ENCODE results near the gene PDK2. TPM values are rescaled to one million over a fixed set of nuclear protein-coding genes. Genes with fewer than 3 reads are reported as not detected.

PDK2 gene
- total and polyA plus RNA-seq, 9 of the 15 experiments (the other 6 are each of a cell fraction or from before 2014, with no cell fraction given) = 0.03 to 2.5 (median 1.4) TPM

- TF ChIP-seq SP1 (CRISPR knock-in tag; IDR thresholded peaks at IDR 0.05) = peak; percentile 28; the same call in 1 of the 2 replicates
- no peak for TF ChIP-seq SIN3B (IDR thresholded peaks at IDR 0.05; ENCODE audit: low read depth)
- no peak for TF ChIP-seq FUS (optimal IDR thresholded peaks at IDR 0.05; ENCODE audit: low read depth, low read length)
- no peak for TF ChIP-seq ETV6 (IDR thresholded peaks at IDR 0.05; ENCODE audit: borderline replicate concordance in 1 of 2, low read depth in 2 of 2, low read length in 1 of 2)
- TF ChIP-seq ETV6 (CRISPR knock-in tag; IDR thresholded peaks at IDR 0.05; ENCODE audit: borderline replicate concordance) = no peak
- peak; percentile 93 for TF ChIP-seq ZBTB33 (CRISPR knock-in tag; IDR thresholded peaks at IDR 0.05)
- no peak for TF ChIP-seq BRD9 (IDR thresholded peaks at IDR 0.05; ENCODE audit: low read depth, partially characterized antibody)
- TF ChIP-seq DMBX1 (CRISPR knock-in tag; IDR thresholded peaks at IDR 0.05; ENCODE audit: borderline replicate concordance) = no peak
- TF ChIP-seq STAG1 (CRISPR knock-in tag; IDR thresholded peaks at IDR 0.05; ENCODE audit: borderline replicate concordance) = no peak; the same call in 1 of the 2 replicates
- no peak for TF ChIP-seq ZNF79 (CRISPR knock-in tag; IDR thresholded peaks at IDR 0.05; ENCODE audit: low read depth)
- no peak for TF ChIP-seq MXD1 (CRISPR knock-in tag; IDR thresholded peaks at IDR 0.05; ENCODE audit: borderline replicate concordance, poor library complexity, severe bottlenecking)
- no peak for TF ChIP-seq HMGXB4 (CRISPR knock-in tag; IDR thresholded peaks at IDR 0.05)
- TF ChIP-seq JUNB (CRISPR knock-in tag; conservative IDR thresholded peaks at IDR 0.05) = no peak
- no peak for TF ChIP-seq MBD2 (IDR thresholded peaks at IDR 0.05; ENCODE audit: borderline replicate concordance, low read depth)
- TF ChIP-seq FOSL1 (tag; conservative IDR thresholded peaks at IDR 0.05) = no peak
- no peak for TF ChIP-seq KAT7 (CRISPR knock-in tag; IDR thresholded peaks at IDR 0.05; ENCODE audit: borderline replicate concordance)
- peak; percentile 69 for TF ChIP-seq BCOR (IDR thresholded peaks at IDR 0.05)
- TF ChIP-seq SAFB2 (IDR thresholded peaks at IDR 0.05; ENCODE audit: borderline replicate concordance, low read depth, low read length, severe bottlenecking) = no peak
- TF ChIP-seq CCAR2 (IDR thresholded peaks at IDR 0.05; ENCODE audit: low read depth, low read length) = no peak
- TF ChIP-seq HES1 (IDR thresholded peaks at IDR 0.05; ENCODE audit: low read depth) = no peak
- no peak for TF ChIP-seq ZC3H11A (IDR thresholded peaks at IDR 0.05; ENCODE audit: low read depth, low read length)
- no peak for TF ChIP-seq TCF7 (IDR thresholded peaks at IDR 0.05; ENCODE audit: borderline replicate concordance)
Observed at GRCh38 chr17:50117202-50118051, 22.3 kb downstream of the PDK2 start (continued).

All from K562 (cell line).